ENCODE measurements around the gene SRGAP1. TPM values are rescaled to one million over a fixed set of nuclear protein-coding genes. Genes with fewer than 3 reads are reported as not detected.

SRGAP1 gene
- polyA plus RNA-seq, 4 donors = 2.2 to 8.5 (median 4.0) TPM

- peaks cover 0 to 9% (median 0%) of the 10 kb centered on the region in 3 donors for H3K36me3 ChIP-seq (ENCODE audit: control insufficient read depth in 3 of 3, insufficient read depth in 2 of 3, low read depth in 1 of 3, low read length in 3 of 3)
- WGBS, 3 donors = 79 to 91% (median 83%) methylated on average over 9 of the region's 9 CpGs
- H3K27me3 ChIP-seq (ENCODE audit: control insufficient read depth in 3 of 3, insufficient read depth in 3 of 3, low read length in 3 of 3) = no peaks in the 10 kb centered on the region
- H3K9me3 ChIP-seq (ENCODE audit: control insufficient read depth in 2 of 2, insufficient read depth in 1 of 2, low read depth in 1 of 2, low read length in 1 of 2) = no peaks in the 10 kb centered on the region
- no peak overlapping the region for H3K27ac ChIP-seq (ENCODE audit: low read depth in 1 of 3, low read length in 2 of 3)
- peaks cover 0 to 18% (median 0%) of the 10 kb centered on the region in 3 donors for H3K4me1 ChIP-seq (ENCODE audit: control insufficient read depth in 3 of 3, insufficient read depth in 2 of 3, low read depth in 1 of 3, low read length in 2 of 3)
- no peak overlapping the region for H3K4me3 ChIP-seq (ENCODE audit: low read depth in 1 of 3, low read length in 3 of 3)
- FAIRE-seq (no peak), DNase-seq (no peak)
These were observed 98.2 kb downstream of the SRGAP1 start for GRCh38 chr12:63942464-63943241.

- Histone ChIP-seq H3K36me3 (ENCODE audit: control insufficient read depth in 3 of 3, insufficient read depth in 2 of 3, low read depth in 1 of 3, low read length in 3 of 3) (peaks cover 0 to 3% (median 0%) of the 10 kb centered on the region in 3 donors), H3K4me3 (ENCODE audit: low read depth in 1 of 3, low read length in 3 of 3) (no peak overlapping the region), H3K9me3 (ENCODE audit: control insufficient read depth in 2 of 2, insufficient read depth in 1 of 2, low read depth in 1 of 2, low read length in 1 of 2) (no peaks in the 10 kb centered on the region), H3K27ac (ENCODE audit: low read depth in 1 of 3, low read length in 2 of 3) (no peak overlapping the region), H3K4me1 (ENCODE audit: control insufficient read depth in 3 of 3, insufficient read depth in 2 of 3, low read depth in 1 of 3, low read length in 2 of 3) (peaks cover 0 to 18% (median 0%) of the 10 kb centered on the region in 3 donors), H3K27me3 (ENCODE audit: control insufficient read depth in 3 of 3, insufficient read depth in 3 of 3, low read length in 3 of 3) (no peaks in the 10 kb centered on the region)
- DNase-seq (no peak), FAIRE-seq (no peak)
- WGBS, 3 donors = 84 to 90% (median 88%) methylated on average over 2 of the region's 2 CpGs
These were observed 99.6 kb downstream of the SRGAP1 start for GRCh38 chr12:63944034-63944579.

- DNase-seq (peak in 1 of 2 donors; percentile 16), FAIRE-seq (no peak)
- 37 to 51% (median 39%) methylated on average over 5 of the region's 5 CpGs for WGBS, 3 donors
- no peaks in the 10 kb centered on the region for H3K9me3 ChIP-seq (ENCODE audit: control insufficient read depth in 2 of 2, insufficient read depth in 1 of 2, low read depth in 1 of 2, low read length in 1 of 2)
- H3K4me3 ChIP-seq (ENCODE audit: low read depth in 1 of 3, low read length in 3 of 3) = no peak overlapping the region
- H3K36me3 ChIP-seq (ENCODE audit: control insufficient read depth in 3 of 3, insufficient read depth in 2 of 3, low read depth in 1 of 3, low read length in 3 of 3) = peaks cover 0 to 3% (median 0%) of the 10 kb centered on the region in 3 donors
- H3K27me3 ChIP-seq (ENCODE audit: control insufficient read depth in 3 of 3, insufficient read depth in 3 of 3, low read length in 3 of 3) = no peaks in the 10 kb centered on the region
- H3K27ac ChIP-seq (ENCODE audit: low read depth in 1 of 3, low read length in 2 of 3) = no peak overlapping the region
- H3K4me1 ChIP-seq (ENCODE audit: control insufficient read depth in 3 of 3, insufficient read depth in 2 of 3, low read depth in 1 of 3, low read length in 2 of 3) = peaks cover 0 to 13% (median 0%) of the 10 kb centered on the region in 3 donors
These were observed 100.2 kb downstream of the SRGAP1 start for GRCh38 chr12:63944586-63945228.

GRCh38 chr12:63945777-63946176 is 101.3 kb downstream of the SRGAP1 start:
- Histone ChIP-seq H3K9me3 (ENCODE audit: control insufficient read depth in 2 of 2, insufficient read depth in 1 of 2, low read depth in 1 of 2, low read length in 1 of 2) (no peaks in the 10 kb centered on the region), H3K27ac (ENCODE audit: low read depth in 1 of 3, low read length in 2 of 3) (no peak overlapping the region), H3K36me3 (ENCODE audit: control insufficient read depth in 3 of 3, insufficient read depth in 2 of 3, low read depth in 1 of 3, low read length in 3 of 3) (peaks cover 0 to 3% (median 0%) of the 10 kb centered on the region in 3 donors), H3K27me3 (ENCODE audit: control insufficient read depth in 3 of 3, insufficient read depth in 3 of 3, low read length in 3 of 3) (no peaks in the 10 kb centered on the region), H3K4me3 (ENCODE audit: low read depth in 1 of 3, low read length in 3 of 3) (no peak overlapping the region), H3K4me1 (ENCODE audit: control insufficient read depth in 3 of 3, insufficient read depth in 2 of 3, low read depth in 1 of 3, low read length in 2 of 3) (peaks cover 0 to 8% (median 8%) of the 10 kb centered on the region in 3 donors)
- FAIRE-seq (no peak), DNase-seq (no peak)

GRCh38 chr12:63948211-63948610 is 103.7 kb downstream of the SRGAP1 start:
- DNase-seq (no peak), FAIRE-seq (no peak)

GRCh38 chr12:63949902-63950301 is 105.4 kb downstream of the SRGAP1 start:
- Histone ChIP-seq H3K36me3 (ENCODE audit: control insufficient read depth in 3 of 3, insufficient read depth in 2 of 3, low read depth in 1 of 3, low read length in 3 of 3) (no peaks in the 10 kb centered on the region), H3K4me3 (ENCODE audit: low read depth in 1 of 3, low read length in 3 of 3) (no peak overlapping the region), H3K4me1 (ENCODE audit: control insufficient read depth in 3 of 3, insufficient read depth in 2 of 3, low read depth in 1 of 3, low read length in 2 of 3) (peaks cover 0 to 8% (median under 1%) of the 10 kb centered on the region in 3 donors), H3K27ac (ENCODE audit: low read depth in 1 of 3, low read length in 2 of 3) (peak overlapping the region in 1 of 3 donors; percentile 41), H3K9me3 (ENCODE audit: control insufficient read depth in 2 of 2, insufficient read depth in 1 of 2, low read depth in 1 of 2, low read length in 1 of 2) (no peaks in the 10 kb centered on the region), H3K27me3 (ENCODE audit: control insufficient read depth in 3 of 3, insufficient read depth in 3 of 3, low read length in 3 of 3) (no peaks in the 10 kb centered on the region)
- WGBS, 3 donors = 6 to 35% (median 27%) methylated on average over 2 of the region's 2 CpGs
- FAIRE-seq = no peak
- DNase-seq = peak; percentile 53 to 68

More at GRCh38 chr12:63948211-63948610, 103.7 kb downstream of the SRGAP1 start:
- H3K36me3 ChIP-seq (ENCODE audit: control insufficient read depth in 3 of 3, insufficient read depth in 2 of 3, low read depth in 1 of 3, low read length in 3 of 3) = peaks cover 0 to 3% (median 0%) of the 10 kb centered on the region in 3 donors
- H3K9me3 ChIP-seq (ENCODE audit: control insufficient read depth in 2 of 2, insufficient read depth in 1 of 2, low read depth in 1 of 2, low read length in 1 of 2) = no peaks in the 10 kb centered on the region
- H3K27ac ChIP-seq (ENCODE audit: low read depth in 1 of 3, low read length in 2 of 3) = no peak overlapping the region
- no peaks in the 10 kb centered on the region for H3K27me3 ChIP-seq (ENCODE audit: control insufficient read depth in 3 of 3, insufficient read depth in 3 of 3, low read length in 3 of 3)
- no peak overlapping the region for H3K4me3 ChIP-seq (ENCODE audit: low read depth in 1 of 3, low read length in 3 of 3)
- H3K4me1 ChIP-seq (ENCODE audit: control insufficient read depth in 3 of 3, insufficient read depth in 2 of 3, low read depth in 1 of 3, low read length in 2 of 3) = peaks cover 0 to 8% (median 7%) of the 10 kb centered on the region in 3 donors

- Histone ChIP-seq H3K9me3 (ENCODE audit: control insufficient read depth in 2 of 2, insufficient read depth in 1 of 2, low read depth in 1 of 2, low read length in 1 of 2) (no peaks in the 10 kb centered on the region), H3K36me3 (ENCODE audit: control insufficient read depth in 3 of 3, insufficient read depth in 2 of 3, low read depth in 1 of 3, low read length in 3 of 3) (peaks cover 0 to 4% (median 0%) of the 10 kb centered on the region in 3 donors), H3K4me3 (ENCODE audit: low read depth in 1 of 3, low read length in 3 of 3) (no peak overlapping the region), H3K4me1 (ENCODE audit: control insufficient read depth in 3 of 3, insufficient read depth in 2 of 3, low read depth in 1 of 3, low read length in 2 of 3) (peaks cover 0 to 8% (median 0%) of the 10 kb centered on the region in 3 donors), H3K27ac (ENCODE audit: low read depth in 1 of 3, low read length in 2 of 3) (no peak overlapping the region), H3K27me3 (ENCODE audit: control insufficient read depth in 3 of 3, insufficient read depth in 3 of 3, low read length in 3 of 3) (no peaks in the 10 kb centered on the region)
- 56 to 90% (median 74%) methylated on average over 1 of the region's 1 CpG for WGBS, 3 donors
- no peak for FAIRE-seq
- DNase-seq = no peak
These were observed 108.5 kb downstream of the SRGAP1 start for GRCh38 chr12:63952995-63953394.

GRCh38 chr12:63955831-63956666 is 111.5 kb downstream of the SRGAP1 start:
- DNase-seq = peak; percentile 16 to 46
- Histone ChIP-seq H3K36me3 (ENCODE audit: control insufficient read depth in 3 of 3, insufficient read depth in 2 of 3, low read depth in 1 of 3, low read length in 3 of 3) (peaks cover 0 to 4% (median 0%) of the 10 kb centered on the region in 3 donors), H3K27me3 (ENCODE audit: control insufficient read depth in 3 of 3, insufficient read depth in 3 of 3, low read length in 3 of 3) (no peaks in the 10 kb centered on the region), H3K4me3 (ENCODE audit: low read depth in 1 of 3, low read length in 3 of 3) (no peak overlapping the region), H3K27ac (ENCODE audit: low read depth in 1 of 3, low read length in 2 of 3) (peak overlapping the region in 1 of 3 donors; percentile 26), H3K9me3 (ENCODE audit: control insufficient read depth in 2 of 2, insufficient read depth in 1 of 2, low read depth in 1 of 2, low read length in 1 of 2) (no peaks in the 10 kb centered on the region), H3K4me1 (ENCODE audit: control insufficient read depth in 3 of 3, insufficient read depth in 2 of 3, low read depth in 1 of 3, low read length in 2 of 3) (no peaks in the 10 kb centered on the region)
- no peak for FAIRE-seq
- 46 to 67% (median 56%) methylated on average over 9 of the region's 9 CpGs for WGBS, 3 donors

Measured in small intestine (tissue), 7 donors.